GM12878 (cell line): Measurements from ENCODE around the gene NQO1. TPM values are rescaled to one million over a fixed set of nuclear protein-coding genes. Genes with fewer than 3 reads are reported as not detected.

Source experiments
- ATAC-seq: fragments of 200-7000 bp; cut with Tn5 transposase; 3 replicates; pipeline ENCODE4 v1.9.1; 2020; ENCODE audit warnings: mild to moderate bottlenecking, moderate library complexity
- BruUV-seq: library from RNA; stranded (reverse); fragments of 400-500 nt; replicated peaks from 2 replicates; lab custom pipeline; 2021; lab: Mats Ljungman, UMichigan
- CTCF ChIA-PET: fragments of 300-600 bp; sonication (Branson Sonifier 250); formaldehyde crosslinking; extraction: SDS; loops from one replicate; lab custom pipeline; 2021; ENCODE audit warnings: inconsistent platforms; lab: Yijun Ruan, JAX
- POLR2A ChIA-PET: fragments of 350-600 bp; formaldehyde crosslinking; extraction: SDS; loops from one replicate; lab custom pipeline; 2021; ENCODE audit warnings: inconsistent platforms; lab: Charles Lee
- RAD21 ChIA-PET: fragments of 300-600 bp; sonication (Branson Sonifier 250); formaldehyde crosslinking; loops from one replicate; lab custom pipeline; 2023; ENCODE audit warnings: antibody characterized with exemption; ENCODE audit not compliant: unreplicated experiment; lab: Charles Lee
- SMC1A ChIA-PET: fragments of 300-600 bp; sonication (Branson Sonifier 250); formaldehyde crosslinking; loops from one replicate; lab custom pipeline; 2023; ENCODE audit not compliant: unreplicated experiment, uncharacterized antibody; lab: Charles Lee
- DNase-seq: peaks from one replicate; pipeline ENCODE4 v3.0.0-alpha.2; 2011; ENCODE audit warnings: low read depth, low spot score
- FAIRE-seq: peaks from 3 replicates; lab custom pipeline; 2011; peaks lifted over from hg19 to GRCh38; lab: Jason Lieb, UNC
- H2AFZ ChIP-seq: 2 replicates; pipeline ENCODE4 v1.6.0; 2011; ENCODE audit warnings: low read depth, low read length, control low read depth; ENCODE audit not compliant: control insufficient read depth
- H3K27ac ChIP-seq: 2 replicates; pipeline ENCODE4 v1.5.1; 2011; ENCODE audit warnings: control low read depth; ENCODE audit not compliant: control insufficient read depth, insufficient read depth
- H3K27me3 ChIP-seq, 2 experiments: replicated peaks in 1 of 2; 2 replicates each; pipeline versions ENCODE4 v1.6.0 to v1.6.1; 2011; ENCODE audit warnings: low read length in 1 of 2; ENCODE audit not compliant: control insufficient read depth in 2 of 2, insufficient read depth in 2 of 2
- H3K36me3 ChIP-seq, 2 experiments: 2 replicates each; pipeline ENCODE4 v1.5.1; 2011; ENCODE audit warnings: low read length in 1 of 2; ENCODE audit not compliant: control insufficient read depth in 2 of 2, insufficient read depth in 2 of 2
- H3K4me1 ChIP-seq: 2 replicates; pipeline ENCODE4 v1.6.1; 2011; ENCODE audit warnings: mild to moderate bottlenecking, low read length, moderate library complexity, mixed read lengths; ENCODE audit not compliant: control insufficient read depth, insufficient read depth
- H3K4me2 ChIP-seq: 2 replicates; pipeline ENCODE4 v1.6.0; 2011; ENCODE audit warnings: control low read depth; ENCODE audit not compliant: control insufficient read depth, insufficient read depth
- H3K4me3 ChIP-seq: fragments of 200-600 bp; sonication (generic); 2 replicates; pipeline ENCODE4 v1.5.1; 2016
- H3K79me2 ChIP-seq: 2 replicates; pipeline ENCODE4 v1.6.0; 2011; ENCODE audit warnings: low read length; ENCODE audit not compliant: control insufficient read depth, insufficient read depth
- H3K9ac ChIP-seq: 2 replicates; pipeline ENCODE4 v1.8.0; 2011; ENCODE audit warnings: low read length, control low read depth, mixed read lengths; ENCODE audit not compliant: control insufficient read depth, insufficient read depth
- H3K9me3 ChIP-seq: replicated peaks from 3 replicates; pipeline ENCODE4 v1.5.1; 2011; ENCODE audit warnings: mild to moderate bottlenecking, low read length; ENCODE audit not compliant: control insufficient read depth, insufficient read depth
- H4K20me1 ChIP-seq: 2 replicates; pipeline ENCODE4 v1.6.0; 2011; ENCODE audit not compliant: control insufficient read depth, insufficient read depth
- MEF2B ChIP-seq: fragments of 450-650 bp; IDR thresholded peaks from 2 replicates; pipeline ENCODE4 v1.6.1; 2018; ENCODE audit warnings: mild to moderate bottlenecking, moderate library complexity; ENCODE audit not compliant: partially characterized antibody, poor library complexity, severe bottlenecking
- POU2F2 ChIP-seq: IDR thresholded peaks from 3 replicates; pipeline ENCODE4 v1.6.1; 2011; ENCODE audit warnings: low read depth, mild to moderate bottlenecking, low read length, borderline replicate concordance
- SMC3 ChIP-seq: IDR thresholded peaks from 2 replicates; pipeline ENCODE4 v1.6.1; 2011; ENCODE audit warnings: low read length, improper control_type of control experiment, borderline replicate concordance
- WGBS: methylation state at CpG from one replicate; pipeline ENCODE4 v1.1.6; 2016; ENCODE audit warnings: low lambda C conversion rate; ENCODE audit not compliant: insufficient replicate concordance, insufficient coverage; ENCODE audit errors: missing lambda C conversion rate; 5-methylcytosine and 5-hydroxymethylcytosine counted together
- in situ Hi-C: fragments of 300-500 bp; cut with MboI; formaldehyde crosslinking; loops from 9 replicates; pipeline ENCODE4 v1.14.3; 2018; ENCODE audit warnings: mixed read lengths
- intact Hi-C: fragments of 100-400 bp; cut with micrococcal nuclease; formaldehyde crosslinking; loops from one replicate; pipeline ENCODE4 v1.14.2; 2022; ENCODE audit not compliant: unreplicated experiment
- polyA plus RNA-seq, 11 experiments: library from polyadenylated mRNA; depleted of rRNA in 4 of 11; unstranded in 6 of 11; stranded (reverse) in 5 of 11; fragments of >200 nt; fragmentation: Nextera tagmentation in 4 of 11; fragmentation: Illumina TruSeq in 1 of 11; extraction: Ambion mirVana in 4 of 11; extraction: Trizol in 1 of 11; gene quantifications; 1 replicate in 1 of 11; 2 replicates in 10 of 11; pipeline versions ENCODE4 v1.2.1 to v1.2.3, GENCODE V29; 2011 to 2016; ENCODE audit warnings: inconsistent platforms in 2 of 11, missing spikeins in 2 of 11, low read depth in 1 of 11
- total RNA-seq, 4 experiments: library from RNA; depleted of rRNA in 3 of 4; stranded (reverse); fragments of >200 nt in 3 of 4; fragmentation: Illumina TruSeq in 1 of 4; extraction: Trizol in 1 of 4; gene quantifications; 2 replicates each; pipeline versions ENCODE4 v1.2.1 to v1.2.3, GENCODE V29; 2013 to 2021
- TF ChIP-seq, protein P1 (sequence below): fragments of 450-650 bp; IDR thresholded peaks from 2 replicates; pipeline ENCODE4 v1.6.1; 2016; ENCODE audit warnings: mild to moderate bottlenecking

The NQO1 gene
- total and polyA plus RNA-seq, 10 of the 15 experiments (the other 5 are each of a cell fraction or from before 2014, with no cell fraction given) = 24.6 to 84.9 (median 34.6) TPM

DNA sequence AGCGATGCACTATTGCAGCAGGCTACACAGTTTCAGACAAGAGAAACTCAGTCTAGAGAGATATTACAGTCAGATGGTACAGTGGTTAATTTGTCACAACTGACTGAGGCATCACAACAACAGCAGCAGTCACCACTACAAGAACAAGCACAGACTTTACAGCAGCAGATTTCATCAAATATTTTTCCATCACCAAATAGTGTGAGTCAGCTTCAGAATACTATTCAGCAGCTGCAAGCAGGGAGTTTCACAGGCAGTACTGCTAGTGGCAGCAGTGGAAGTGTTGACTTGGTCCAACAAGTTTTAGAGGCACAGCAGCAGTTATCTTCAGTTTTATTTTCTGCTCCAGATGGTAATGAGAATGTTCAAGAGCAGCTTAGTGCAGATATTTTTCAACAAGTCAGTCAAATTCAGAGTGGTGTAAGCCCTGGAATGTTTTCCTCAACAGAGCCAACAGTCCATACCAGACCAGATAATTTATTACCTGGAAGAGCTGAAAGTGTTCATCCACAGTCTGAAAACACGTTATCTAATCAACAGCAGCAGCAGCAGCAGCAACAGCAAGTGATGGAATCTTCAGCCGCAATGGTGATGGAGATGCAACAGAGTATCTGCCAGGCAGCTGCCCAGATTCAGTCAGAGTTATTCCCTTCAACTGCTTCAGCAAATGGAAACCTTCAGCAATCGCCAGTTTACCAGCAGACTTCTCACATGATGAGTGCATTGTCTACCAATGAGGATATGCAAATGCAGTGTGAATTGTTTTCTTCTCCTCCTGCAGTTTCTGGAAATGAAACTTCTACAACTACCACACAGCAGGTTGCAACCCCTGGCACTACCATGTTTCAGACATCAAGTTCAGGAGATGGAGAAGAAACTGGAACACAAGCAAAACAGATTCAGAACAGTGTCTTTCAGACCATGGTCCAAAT lies 34.1 kb downstream of the NQO1 start:
- no peaks in the 10 kb centered on the region for H3K27me3 ChIP-seq
- DNase-seq = peak; percentile 7
- intact Hi-C loops = no loop called here
- TF ChIP-seq POU2F2 (peak; percentile 48; the same call in 1 of the 3 replicates), MEF2B (no peak), SMC3 (no peak)
- TF ChIP-seq, protein P1, sequence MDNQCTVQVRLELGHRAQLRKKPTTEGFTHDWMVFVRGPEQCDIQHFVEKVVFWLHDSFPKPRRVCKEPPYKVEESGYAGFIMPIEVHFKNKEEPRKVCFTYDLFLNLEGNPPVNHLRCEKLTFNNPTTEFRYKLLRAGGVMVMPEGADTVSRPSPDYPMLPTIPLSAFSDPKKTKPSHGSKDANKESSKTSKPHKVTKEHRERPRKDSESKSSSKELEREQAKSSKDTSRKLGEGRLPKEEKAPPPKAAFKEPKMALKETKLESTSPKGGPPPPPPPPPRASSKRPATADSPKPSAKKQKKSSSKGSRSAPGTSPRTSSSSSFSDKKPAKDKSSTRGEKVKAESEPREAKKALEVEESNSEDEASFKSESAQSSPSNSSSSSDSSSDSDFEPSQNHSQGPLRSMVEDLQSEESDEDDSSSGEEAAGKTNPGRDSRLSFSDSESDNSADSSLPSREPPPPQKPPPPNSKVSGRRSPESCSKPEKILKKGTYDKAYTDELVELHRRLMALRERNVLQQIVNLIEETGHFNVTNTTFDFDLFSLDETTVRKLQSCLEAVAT = no peak
- TF ChIP-seq, all 136 proteins: peak for 1
- peak; percentile 47 for FAIRE-seq
- no peaks in the 10 kb centered on the region for H4K20me1 ChIP-seq
- no peaks in the 10 kb centered on the region for H3K79me2 ChIP-seq
- H3K9me3 ChIP-seq = no peaks in the 10 kb centered on the region
- H3K36me3 ChIP-seq = peaks cover 19 to 37% of the 10 kb centered on the region in 2 experiments
- SMC1A ChIA-PET = interaction anchor here (1.5 kb wide), 1 partner anchor 296 kb away, joined by 5 read pairs; no protein-coding TSS in a partner anchor
- no peak overlapping the region for H3K9ac ChIP-seq
- CTCF ChIA-PET = interaction anchor here (1.5 to 2.7 kb wide), 3 partner anchors 11 to 296 kb away, joined by 3 to 15 read pairs (median 7); no protein-coding TSS in a partner anchor
- H3K4me2 ChIP-seq = no peak overlapping the region; the same call in 1 of the 2 replicates
- POLR2A ChIA-PET = interaction anchor here (0.6 kb wide), 1 partner anchor 91 kb away, joined by 6 read pairs; no protein-coding TSS in a partner anchor
- no TSS peak for BruUV-seq
- H3K4me3 ChIP-seq = no peak overlapping the region
- 56% methylated on average over 4 of the region's 4 CpGs for WGBS
- no peak; the same call in 1 of the 3 replicates for ATAC-seq
- no peak overlapping the region for H3K27ac ChIP-seq
- RAD21 ChIA-PET = interaction anchor here (1.4 kb wide), 1 partner anchor 12 kb away, joined by 3 read pairs; no protein-coding TSS in a partner anchor
- no peak overlapping the region for H2AFZ ChIP-seq
- in situ Hi-C loops = no loop called here
- peaks cover 5% of the 10 kb centered on the region; the same call in 1 of the 2 replicates for H3K4me1 ChIP-seq
